GM23248 (cell line): ENCODE results near the gene RBP4. TPM values are rescaled to one million over a fixed set of nuclear protein-coding genes. Genes with fewer than 3 reads are reported as not detected.

Experiments used
- DNase-seq: peaks from one replicate; pipeline ENCODE4 v3.0.0-alpha.2; 2015
- H2AFZ ChIP-seq: fragments of 200-600 bp; sonication (generic); 2 replicates; pipeline ENCODE4 v1.6.1; 2016; ENCODE audit warnings: antibody characterized with exemption
- H3F3A ChIP-seq: fragments of 200-600 bp; sonication (generic); 2 replicates; pipeline ENCODE4 v1.6.1; 2016; ENCODE audit warnings: mild to moderate bottlenecking, antibody characterized with exemption, mixed run types; ENCODE audit not compliant: insufficient read depth
- H3K27ac ChIP-seq: fragments of 200-600 bp; sonication (generic); 2 replicates; pipeline ENCODE4 v1.5.1; 2016; ENCODE audit warnings: mild to moderate bottlenecking
- H3K27me3 ChIP-seq: fragments of 200-600 bp; sonication (generic); replicated peaks from 2 replicates; pipeline ENCODE4 v1.6.1; 2016; ENCODE audit warnings: mild to moderate bottlenecking; ENCODE audit not compliant: insufficient read depth
- H3K36me3 ChIP-seq: fragments of 200-600 bp; sonication (generic); 2 replicates; pipeline ENCODE4 v1.6.1; 2016; ENCODE audit warnings: low read depth, mild to moderate bottlenecking
- H3K4me1 ChIP-seq: fragments of 200-600 bp; sonication (generic); 2 replicates; pipeline ENCODE4 v1.6.1; 2016; ENCODE audit warnings: mild to moderate bottlenecking; ENCODE audit not compliant: insufficient read depth
- H3K4me2 ChIP-seq: fragments of 200-600 bp; sonication (generic); one replicate; pipeline ENCODE4 v1.6.1; 2016; ENCODE audit warnings: mild to moderate bottlenecking; ENCODE audit not compliant: unreplicated experiment
- H3K4me3 ChIP-seq: fragments of 200-600 bp; sonication (generic); 2 replicates; pipeline ENCODE4 v1.5.1; 2016; ENCODE audit warnings: mild to moderate bottlenecking
- H3K79me2 ChIP-seq: fragments of 200-600 bp; sonication (generic); 2 replicates; pipeline ENCODE4 v1.6.1; 2016; ENCODE audit warnings: mild to moderate bottlenecking; ENCODE audit not compliant: insufficient read depth
- H3K9ac ChIP-seq: fragments of 200-600 bp; sonication (generic); 2 replicates; pipeline ENCODE4 v1.6.1; 2016; ENCODE audit warnings: mild to moderate bottlenecking
- H3K9me2 ChIP-seq: fragments of 200-600 bp; sonication (generic); 2 replicates; pipeline ENCODE4 v1.6.1; 2016; ENCODE audit warnings: mixed run types, mild to moderate bottlenecking, moderate library complexity; ENCODE audit not compliant: insufficient read depth
- H3K9me3 ChIP-seq: fragments of 200-600 bp; sonication (generic); one replicate; pipeline ENCODE4 v1.6.1; 2017; ENCODE audit warnings: low read depth
- H4K20me1 ChIP-seq: fragments of 200-600 bp; sonication (generic); 2 replicates; pipeline ENCODE4 v1.6.0; 2016; ENCODE audit not compliant: insufficient read depth
- EZH2 ChIP-seq: fragments of 200-600 bp; sonication (generic); IDR thresholded peaks from 2 replicates; pipeline ENCODE4 v1.6.1; 2018; ENCODE audit warnings: antibody characterized with exemption, mild to moderate bottlenecking; ENCODE audit not compliant: insufficient read depth, poor library complexity, severe bottlenecking
- EZH2phosphoT487 ChIP-seq: fragments of 200-600 bp; sonication (generic); IDR thresholded peaks from 2 replicates; pipeline ENCODE4 v1.6.1; 2018; ENCODE audit warnings: antibody characterized with exemption, moderate library complexity, mild to moderate bottlenecking, low read depth; ENCODE audit not compliant: insufficient read depth
- WGBS, 2 experiments: methylation state at CpG; one replicate each; pipeline ENCODE4 v1.1.6; 2015 to 2017; ENCODE audit warnings: low lambda C conversion rate in 2 of 2, low coverage in 1 of 2; ENCODE audit errors: missing lambda C conversion rate in 2 of 2; 5-methylcytosine and 5-hydroxymethylcytosine counted together
- in situ Hi-C: fragments of 300-500 bp; cut with MboI; formaldehyde crosslinking; loops from 2 replicates; pipeline ENCODE4 v1.15.0; 2020
- polyA plus RNA-seq: library from polyadenylated mRNA; unstranded; fragments of >200 nt; fragmentation: Nextera tagmentation; extraction: Ambion mirVana; gene quantifications from 2 replicates; pipeline ENCODE4 v1.2.1, GENCODE V29; 2016
- total RNA-seq: library from RNA; depleted of rRNA; stranded (reverse); fragments of >200 nt; shearing (Covaris generic); gene quantifications from 2 replicates; pipeline ENCODE4 v1.2.3, GENCODE V29; 2014

The RBP4 gene
- total and polyA plus RNA-seq, 2 experiments from 2014 or later = 0.46 TPM; not detected in 1

DNA sequence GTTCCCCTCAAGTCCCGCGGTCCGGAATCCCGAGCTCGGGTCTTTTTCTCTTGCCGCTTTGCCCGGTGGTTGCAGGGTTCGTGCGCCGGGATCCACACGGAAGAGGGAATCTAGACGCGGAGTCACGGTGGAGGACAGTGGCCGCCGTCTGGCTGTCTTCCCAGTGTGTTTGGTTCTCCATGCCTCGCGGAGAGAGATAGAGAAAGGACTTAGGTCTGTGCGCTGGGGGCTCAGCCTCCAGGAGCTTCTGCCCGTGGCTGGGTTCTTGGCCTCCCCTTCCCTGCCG, 33.0 kb downstream of the RBP4 start:
- DNase-seq = peak; percentile 11
- Histone ChIP-seq H3K9me3 (no peaks in the 10 kb centered on the region), H3K27ac (no peak overlapping the region), H2AFZ (no peak overlapping the region), H3K36me3 (no peaks in the 10 kb centered on the region), H3K79me2 (no peaks in the 10 kb centered on the region), H3K9ac (no peak overlapping the region), H3F3A (no peaks in the 10 kb centered on the region), H3K9me2 (no peaks in the 10 kb centered on the region), H3K4me3 (no peak overlapping the region), H3K27me3 (peaks cover 72% of the 10 kb centered on the region), H4K20me1 (no peaks in the 10 kb centered on the region), H3K4me2 (no peak overlapping the region), H3K4me1 (no peaks in the 10 kb centered on the region)
- WGBS, 2 experiments = 4 to 6% methylated on average over 20 to 21 of the region's 21 CpGs
- in situ Hi-C loops = no loop called here
- TF ChIP-seq EZH2 (peak; percentile 8), EZH2phosphoT487 (no peak)

DNA sequence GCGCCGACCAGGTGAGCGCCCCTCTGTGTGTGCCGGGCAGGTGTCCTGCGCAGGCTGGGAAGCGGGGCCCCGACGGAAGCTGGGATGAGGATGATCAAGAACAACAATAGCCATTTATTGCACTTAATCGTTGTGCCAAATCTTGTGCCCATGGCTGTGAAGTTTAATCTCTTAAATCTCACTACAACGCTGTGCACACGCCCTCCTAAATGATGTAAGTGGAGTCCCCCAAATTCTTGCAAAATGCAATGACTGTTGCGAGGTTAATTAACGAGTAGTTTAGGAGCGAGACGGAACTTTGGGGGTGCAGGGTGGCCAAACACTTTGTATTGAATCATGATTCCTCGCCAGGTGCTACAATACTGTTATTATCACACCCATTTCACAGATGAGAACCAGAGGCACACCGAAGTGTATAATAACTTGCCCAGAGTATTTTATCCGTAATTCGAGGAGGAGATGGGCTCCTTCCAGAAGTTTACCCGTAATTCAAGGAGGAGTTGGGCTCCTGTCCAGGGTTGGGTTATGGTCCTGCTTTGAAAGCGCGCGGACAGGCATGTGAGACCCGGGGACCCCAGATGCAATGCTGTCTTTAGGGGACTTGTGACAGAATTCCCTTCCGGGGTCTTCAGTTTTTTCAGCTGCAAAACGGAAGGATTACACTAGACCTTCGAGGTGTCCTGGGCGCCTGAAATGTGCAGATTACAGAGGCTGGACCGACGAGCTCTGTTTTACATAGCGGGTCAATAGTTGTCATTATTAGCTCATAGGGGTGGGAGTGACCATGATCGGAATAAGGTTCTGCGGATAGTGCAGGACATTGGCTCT, 33.5 kb downstream of the RBP4 start:
- 9 to 10% methylated on average over 33 of the region's 33 CpGs for WGBS, 2 experiments
- DNase-seq = no peak
- H3K9ac ChIP-seq = no peak overlapping the region
- peaks cover 69% of the 10 kb centered on the region for H3K27me3 ChIP-seq
- H4K20me1 ChIP-seq = no peaks in the 10 kb centered on the region
- no peak overlapping the region for H2AFZ ChIP-seq
- no peaks in the 10 kb centered on the region for H3K79me2 ChIP-seq
- H3K9me2 ChIP-seq = no peaks in the 10 kb centered on the region
- H3F3A ChIP-seq = no peaks in the 10 kb centered on the region
- in situ Hi-C loops = no loop called here
- H3K4me1 ChIP-seq = no peaks in the 10 kb centered on the region
- H3K4me2 ChIP-seq = no peak overlapping the region
- no peak overlapping the region for H3K27ac ChIP-seq
- TF ChIP-seq EZH2 (peak; percentile 73), EZH2phosphoT487 (no peak)
- no peaks in the 10 kb centered on the region for H3K36me3 ChIP-seq
- H3K9me3 ChIP-seq = no peaks in the 10 kb centered on the region
- H3K4me3 ChIP-seq = no peak overlapping the region

DNA sequence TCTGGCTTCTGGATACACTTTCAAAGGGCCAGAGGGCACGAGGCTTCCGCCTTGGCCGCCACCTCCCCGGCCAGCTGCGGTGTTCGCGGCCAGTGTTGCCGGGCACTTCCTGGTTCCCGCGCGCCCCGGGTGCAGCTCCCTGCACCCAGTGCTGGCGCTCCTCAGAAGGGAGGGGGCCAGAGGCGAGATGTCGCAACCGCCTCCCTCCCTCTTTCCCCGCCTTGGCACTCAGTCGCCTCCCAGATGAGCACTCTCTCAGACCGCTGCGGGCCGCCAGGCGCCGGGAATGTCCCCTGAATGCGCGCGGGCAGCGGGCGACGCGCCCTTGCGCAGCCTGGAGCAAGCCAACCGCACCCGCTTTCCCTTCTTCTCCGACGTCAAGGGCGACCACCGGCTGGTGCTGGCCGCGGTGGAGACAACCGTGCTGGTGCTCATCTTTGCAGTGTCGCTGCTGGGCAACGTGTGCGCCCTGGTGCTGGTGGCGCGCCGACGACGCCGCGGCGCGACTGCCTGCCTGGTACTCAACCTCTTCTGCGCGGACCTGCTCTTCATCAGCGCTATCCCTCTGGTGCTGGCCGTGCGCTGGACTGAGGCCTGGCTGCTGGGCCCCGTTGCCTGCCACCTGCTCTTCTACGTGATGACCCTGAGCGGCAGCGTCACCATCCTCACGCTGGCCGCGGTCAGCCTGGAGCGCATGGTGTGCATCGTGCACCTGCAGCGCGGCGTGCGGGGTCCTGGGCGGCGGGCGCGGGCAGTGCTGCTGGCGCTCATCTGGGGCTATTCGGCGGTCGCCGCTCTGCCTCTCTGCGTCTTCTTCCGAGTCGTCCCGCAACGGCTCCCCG, 34.4 kb downstream of the RBP4 start, which contains the start of gene FFAR4:
TSS of gene FFAR4 (plus strand) at position 231 of the 842 bp plus-strand sequence. CDS start at position 287, 56 bp downstream.
- Histone ChIP-seq H3K27ac (no peak within 1 kb of the TSS), H3K9me2 (no peaks in the 10 kb centered on the region), H3K4me1 (no peaks in the 10 kb centered on the region), H4K20me1 (no peaks in the 10 kb centered on the region), H3K27me3 (peaks cover 64% of the 10 kb centered on the region), H3K9ac (no peak within 1 kb of the TSS), H3K4me2 (no peak within 1 kb of the TSS), H3K36me3 (no peaks in the 10 kb centered on the region), H2AFZ (no peak within 1 kb of the TSS), H3K79me2 (no peaks in the 10 kb centered on the region), H3F3A (no peaks in the 10 kb centered on the region), H3K9me3 (no peaks in the 10 kb centered on the region), H3K4me3 (no peak within 1 kb of the TSS)
- no peak for TF ChIP-seq EZH2
- no peak for TF ChIP-seq EZH2phosphoT487
- DNase-seq = peak; percentile 6
- in situ Hi-C loops = no loop called here
- 2 to 3% methylated on average over 84 to 85 of the region's 85 CpGs for WGBS, 2 experiments

DNA sequence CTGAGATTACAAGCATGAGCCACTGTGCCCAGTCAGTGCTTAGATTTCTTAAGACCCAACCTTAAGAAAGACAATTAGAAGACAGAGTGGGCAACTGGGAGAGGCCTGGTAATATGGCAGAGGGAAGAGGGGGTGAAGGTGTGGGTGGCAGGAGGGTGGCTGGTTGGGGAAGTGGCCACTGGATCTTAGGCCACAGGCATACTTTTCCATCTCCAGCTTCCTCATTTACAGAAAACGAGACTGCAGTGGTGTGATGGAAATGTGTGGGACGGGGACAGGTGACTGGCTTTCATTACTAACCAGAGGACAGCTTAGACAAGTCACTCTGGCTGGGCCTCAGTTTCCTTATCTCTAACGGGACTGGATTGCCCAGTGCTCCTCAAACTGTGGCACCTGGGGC, 35.6 kb downstream of the RBP4 start:
- in situ Hi-C loops = no loop called here
- TF ChIP-seq EZH2 = no peak
- no peak for TF ChIP-seq EZH2phosphoT487
- H3F3A ChIP-seq = no peaks in the 10 kb centered on the region
- H3K4me2 ChIP-seq = no peak overlapping the region
- no peaks in the 10 kb centered on the region for H3K79me2 ChIP-seq
- 13 to 16% methylated on average over 3 of the region's 3 CpGs for WGBS, 2 experiments
- no peaks in the 10 kb centered on the region for H4K20me1 ChIP-seq
- H3K4me3 ChIP-seq = no peak overlapping the region
- H2AFZ ChIP-seq = no peak overlapping the region
- H3K9ac ChIP-seq = no peak overlapping the region
- no peaks in the 10 kb centered on the region for H3K9me3 ChIP-seq
- DNase-seq = no peak
- no peak overlapping the region for H3K27ac ChIP-seq
- no peaks in the 10 kb centered on the region for H3K9me2 ChIP-seq
- no peaks in the 10 kb centered on the region for H3K4me1 ChIP-seq
- peaks cover 52% of the 10 kb centered on the region for H3K27me3 ChIP-seq
- no peaks in the 10 kb centered on the region for H3K36me3 ChIP-seq
